Muscle of leg (tissue), 11 donors: ENCODE data around the gene ZC3H12A. TPM values are rescaled to one million over a fixed set of nuclear protein-coding genes. Genes with fewer than 3 reads are reported as not detected.

Source experiments
- DNase-seq: peaks from one replicate; pipeline ENCODE4 v3.0.0; 2013
- H3K27ac ChIP-seq: one replicate; pipeline ENCODE4 v1.5.1; 2013; ENCODE audit warnings: mild to moderate bottlenecking, low read length, control low read depth
- H3K27me3 ChIP-seq: one replicate; pipeline ENCODE4 v1.6.1; 2013; ENCODE audit warnings: low read length; ENCODE audit not compliant: control insufficient read depth, insufficient read depth
- H3K36me3 ChIP-seq: one replicate; pipeline ENCODE4 v1.6.1; 2013; ENCODE audit warnings: low read length; ENCODE audit not compliant: control insufficient read depth, insufficient read depth
- H3K4me1 ChIP-seq: one replicate; pipeline ENCODE4 v1.6.1; 2013; ENCODE audit warnings: low read length; ENCODE audit not compliant: control insufficient read depth, insufficient read depth
- H3K4me3 ChIP-seq: one replicate; pipeline ENCODE4 v1.5.1; 2013; ENCODE audit warnings: low read length, control low read depth
- H3K9me3 ChIP-seq: replicated peaks from 2 replicates; pipeline ENCODE4 v1.6.1; 2013; ENCODE audit warnings: low read depth, low read length; ENCODE audit not compliant: control insufficient read depth
- WGBS: methylation state at CpG from one replicate; pipeline ENCODE4 v1.1.5; 2013; ENCODE audit warnings: missing lambda C conversion rate; ENCODE audit not compliant: insufficient coverage; 5-methylcytosine and 5-hydroxymethylcytosine counted together
- polyA plus RNA-seq, 8 donors: library from polyadenylated mRNA; unstranded; fragments of 120-200 nt; gene quantifications; one replicate each; pipeline versions ENCODE4 v1.2.1 to v1.2.3, GENCODE V29; 2013; ENCODE audit warnings: inconsistent platforms in 1 of 8, low replicate concordance in 1 of 8; ENCODE audit not compliant: insufficient read length in 8 of 8, insufficient read depth in 1 of 8
- total RNA-seq: library from RNA; stranded (reverse); fragments of 120-200 nt; gene quantifications from one replicate; pipeline ENCODE4 v1.2.4, GENCODE V29; 2013

The ZC3H12A gene
- total and polyA plus RNA-seq, 9 donors = 0.59 to 2.1 (median 1.1) TPM

- Histone ChIP-seq H3K4me3 (no peak overlapping the region), H3K27me3 (peaks cover 6% of the 10 kb centered on the region), H3K27ac (no peak overlapping the region), H3K9me3 (no peaks in the 10 kb centered on the region), H3K36me3 (no peaks in the 10 kb centered on the region), H3K4me1 (no peaks in the 10 kb centered on the region)
- DNase-seq = no peak
- 54% methylated on average over 3 of the region's 6 CpGs for WGBS
Measured at GRCh38 chr1:37438037-37438868, 36.1 kb upstream of the ZC3H12A start.

- no peak overlapping the region for H3K27ac ChIP-seq
- no peaks in the 10 kb centered on the region for H3K36me3 ChIP-seq
Measured at GRCh38 chr1:37438869-37439343, 35.5 kb upstream of the ZC3H12A start.

GRCh38 chr1:37439349-37439995 lies 34.9 kb upstream of the ZC3H12A start:
- Histone ChIP-seq H3K4me1 (no peaks in the 10 kb centered on the region), H3K36me3 (no peaks in the 10 kb centered on the region), H3K9me3 (no peaks in the 10 kb centered on the region), H3K27me3 (peaks cover 2% of the 10 kb centered on the region), H3K27ac (no peak overlapping the region), H3K4me3 (no peak overlapping the region)
- no CpG with 5 or more reads among the region's 2 CpGs for WGBS
- no peak for DNase-seq

More at GRCh38 chr1:37438869-37439343, 35.5 kb upstream of the ZC3H12A start:
- H3K9me3 ChIP-seq = no peaks in the 10 kb centered on the region
- H3K4me3 ChIP-seq = no peak overlapping the region
- DNase-seq = no peak
- no peaks in the 10 kb centered on the region for H3K4me1 ChIP-seq
- H3K27me3 ChIP-seq = peaks cover 6% of the 10 kb centered on the region
- 0% methylated on average over 4 of the region's 4 CpGs for WGBS

- DNase-seq = no peak
- Histone ChIP-seq H3K36me3 (no peaks in the 10 kb centered on the region), H3K9me3 (no peaks in the 10 kb centered on the region), H3K27me3 (peaks cover 2% of the 10 kb centered on the region), H3K27ac (no peak overlapping the region), H3K4me1 (no peaks in the 10 kb centered on the region), H3K4me3 (no peak overlapping the region)
- WGBS = 86% methylated on average over 7 of the region's 10 CpGs
Measured at GRCh38 chr1:37441490-37441889, 32.9 kb upstream of the ZC3H12A start.

GRCh38 chr1:37442139-37442538 lies 32.2 kb upstream of the ZC3H12A start:
- Histone ChIP-seq H3K4me3 (no peak overlapping the region), H3K36me3 (no peaks in the 10 kb centered on the region), H3K4me1 (no peaks in the 10 kb centered on the region), H3K27ac (no peak overlapping the region), H3K27me3 (peaks cover 4% of the 10 kb centered on the region), H3K9me3 (no peaks in the 10 kb centered on the region)
- WGBS = 41% methylated on average over 4 of the region's 4 CpGs
- no peak for DNase-seq

- peaks cover 2% of the 10 kb centered on the region for H3K27me3 ChIP-seq
- WGBS = no CpG with 5 or more reads among the region's 2 CpGs
Measured at GRCh38 chr1:37442644-37443043, 31.7 kb upstream of the ZC3H12A start.

GRCh38 chr1:37446874-37447273 lies 27.5 kb upstream of the ZC3H12A start:
- Histone ChIP-seq H3K4me3 (no peak overlapping the region), H3K9me3 (no peaks in the 10 kb centered on the region), H3K4me1 (no peaks in the 10 kb centered on the region)

More at GRCh38 chr1:37442644-37443043, 31.7 kb upstream of the ZC3H12A start:
- Histone ChIP-seq H3K4me1 (no peaks in the 10 kb centered on the region), H3K27ac (no peak overlapping the region), H3K4me3 (no peak overlapping the region), H3K9me3 (no peaks in the 10 kb centered on the region), H3K36me3 (no peaks in the 10 kb centered on the region)
- no peak for DNase-seq

GRCh38 chr1:37448185-37448584 lies 26.2 kb upstream of the ZC3H12A start:
- Histone ChIP-seq H3K27me3 (peaks cover 12% of the 10 kb centered on the region), H3K9me3 (no peaks in the 10 kb centered on the region), H3K4me1 (no peaks in the 10 kb centered on the region), H3K4me3 (no peak overlapping the region), H3K27ac (no peak overlapping the region), H3K36me3 (no peaks in the 10 kb centered on the region)
- 31% methylated on average over 2 of the region's 2 CpGs for WGBS
- no peak for DNase-seq

More at GRCh38 chr1:37446874-37447273, 27.5 kb upstream of the ZC3H12A start:
- 40% methylated on average over 2 of the region's 6 CpGs for WGBS
- Histone ChIP-seq H3K36me3 (no peaks in the 10 kb centered on the region), H3K27me3 (peaks cover 12% of the 10 kb centered on the region), H3K27ac (no peak overlapping the region)
- no peak for DNase-seq

- Histone ChIP-seq H3K4me1 (no peaks in the 10 kb centered on the region), H3K27ac (no peak overlapping the region), H3K9me3 (no peaks in the 10 kb centered on the region), H3K27me3 (peaks cover 12% of the 10 kb centered on the region), H3K4me3 (no peak overlapping the region), H3K36me3 (no peaks in the 10 kb centered on the region)
- no peak for DNase-seq
- WGBS = 43% methylated on average over 9 of the region's 15 CpGs
Measured at GRCh38 chr1:37448691-37449417, 25.5 kb upstream of the ZC3H12A start.

GRCh38 chr1:37449936-37450335 lies 24.4 kb upstream of the ZC3H12A start:
- Histone ChIP-seq H3K4me3 (no peak overlapping the region), H3K27ac (no peak overlapping the region), H3K9me3 (no peaks in the 10 kb centered on the region), H3K36me3 (no peaks in the 10 kb centered on the region), H3K4me1 (peaks cover under 1% of the 10 kb centered on the region), H3K27me3 (peaks cover 12% of the 10 kb centered on the region)
- 38% methylated on average over 2 of the region's 5 CpGs for WGBS
- peak; percentile 9 for DNase-seq
